Ishikawa (cell line): ENCODE results near the gene NFYC.

Experiments used
- CEBPB ChIP-seq: IDR thresholded peaks from 2 replicates; pipeline ENCODE4 v1.6.1; 2012
- CREB1 ChIP-seq: IDR thresholded peaks from 2 replicates; pipeline ENCODE4 v1.6.1; 2012; ENCODE audit warnings: low read depth
- EGR1 ChIP-seq: IDR thresholded peaks from 2 replicates; pipeline ENCODE4 v1.6.1; 2012
- EP300 ChIP-seq: IDR thresholded peaks from 2 replicates; pipeline ENCODE4 v1.6.1; 2012; ENCODE audit warnings: borderline replicate concordance
- MAX ChIP-seq: IDR thresholded peaks from 2 replicates; pipeline ENCODE4 v1.6.1; 2012

- TF ChIP-seq EGR1 (no peak), CREB1 (no peak), EP300 (no peak), MAX (no peak), CEBPB (no peak)
Observed at GRCh38 chr1:40693425-40693824, 1.9 kb downstream of the NFYC start.
